Measurements from ENCODE around the gene EFCAB11.

EFCAB11 gene

GRCh38 chr14:89954070-89955021, at the start of gene EFCAB11:
Gene EFCAB11, minus strand, starts transcription at chr14:89954730. Its CDS starts 70 bp downstream, at chr14:89954660.
- peak; percentile 97 for DNase-seq (ENCODE audit: low spot score)

- no peak for DNase-seq (ENCODE audit: low spot score)
Observed at GRCh38 chr14:90003526-90004307, 49.2 kb upstream of the EFCAB11 start.

- no peak for DNase-seq (ENCODE audit: low spot score)
Observed at GRCh38 chr14:90000935-90001334, 46.4 kb upstream of the EFCAB11 start.

- no peak for DNase-seq (ENCODE audit: low spot score)
Observed at GRCh38 chr14:89996963-89997362, 42.4 kb upstream of the EFCAB11 start.

- DNase-seq (ENCODE audit: low spot score) = no peak
Observed at GRCh38 chr14:89992273-89992672, 37.7 kb upstream of the EFCAB11 start.

GRCh38 chr14:89990623-89991275, 36.2 kb upstream of the EFCAB11 start:
- no peak for DNase-seq (ENCODE audit: low spot score)

GRCh38 chr14:89990218-89990617, 35.7 kb upstream of the EFCAB11 start:
- DNase-seq (ENCODE audit: low spot score) = no peak

- no peak for DNase-seq (ENCODE audit: low spot score)
Observed at GRCh38 chr14:89988787-89989186, 34.3 kb upstream of the EFCAB11 start.

GRCh38 chr14:89987161-89987475, 32.6 kb upstream of the EFCAB11 start:
- DNase-seq (ENCODE audit: low spot score) = no peak

GRCh38 chr14:89986462-89987160, 32.1 kb upstream of the EFCAB11 start:
- DNase-seq (ENCODE audit: low spot score) = no peak

GRCh38 chr14:89983375-89983774, 28.8 kb upstream of the EFCAB11 start:
- DNase-seq (ENCODE audit: low spot score) = no peak

GRCh38 chr14:89978656-89979055, 24.1 kb upstream of the EFCAB11 start:
- no peak for DNase-seq (ENCODE audit: low spot score)

- DNase-seq (ENCODE audit: low spot score) = no peak
Observed at GRCh38 chr14:89977668-89978067, 23.1 kb upstream of the EFCAB11 start.

- DNase-seq (ENCODE audit: low spot score) = peak; percentile 80
Observed at GRCh38 chr14:89973234-89973823, 18.8 kb upstream of the EFCAB11 start.

- no peak for DNase-seq (ENCODE audit: low spot score)
Observed at GRCh38 chr14:89965839-89966238, 11.3 kb upstream of the EFCAB11 start.

GRCh38 chr14:89963288-89963978, 8.9 kb upstream of the EFCAB11 start:
- no peak for DNase-seq (ENCODE audit: low spot score)

- no peak for DNase-seq (ENCODE audit: low spot score)
Observed at GRCh38 chr14:89960914-89961313, 6.4 kb upstream of the EFCAB11 start.

- no peak for DNase-seq (ENCODE audit: low spot score)
Observed at GRCh38 chr14:89959853-89960445, 5.4 kb upstream of the EFCAB11 start.

GRCh38 chr14:89958966-89959365, 4.4 kb upstream of the EFCAB11 start:
- DNase-seq (ENCODE audit: low spot score) = no peak

GRCh38 chr14:89957791-89958190, 3.3 kb upstream of the EFCAB11 start:
- DNase-seq (ENCODE audit: low spot score) = no peak

- DNase-seq (ENCODE audit: low spot score) = no peak
Observed at GRCh38 chr14:89957376-89957775, 2.8 kb upstream of the EFCAB11 start.

All from AG08395 (cell line).